ENCODE results near the gene WDR19.

Gene WDR19

GRCh38 chr4:39231660-39232059 lies 49.3 kb downstream of the WDR19 start:
- H3K4me3 ChIP-seq (ENCODE audit: low read length): no peak overlapping the region
- TF ChIP-seq, protein P1, sequence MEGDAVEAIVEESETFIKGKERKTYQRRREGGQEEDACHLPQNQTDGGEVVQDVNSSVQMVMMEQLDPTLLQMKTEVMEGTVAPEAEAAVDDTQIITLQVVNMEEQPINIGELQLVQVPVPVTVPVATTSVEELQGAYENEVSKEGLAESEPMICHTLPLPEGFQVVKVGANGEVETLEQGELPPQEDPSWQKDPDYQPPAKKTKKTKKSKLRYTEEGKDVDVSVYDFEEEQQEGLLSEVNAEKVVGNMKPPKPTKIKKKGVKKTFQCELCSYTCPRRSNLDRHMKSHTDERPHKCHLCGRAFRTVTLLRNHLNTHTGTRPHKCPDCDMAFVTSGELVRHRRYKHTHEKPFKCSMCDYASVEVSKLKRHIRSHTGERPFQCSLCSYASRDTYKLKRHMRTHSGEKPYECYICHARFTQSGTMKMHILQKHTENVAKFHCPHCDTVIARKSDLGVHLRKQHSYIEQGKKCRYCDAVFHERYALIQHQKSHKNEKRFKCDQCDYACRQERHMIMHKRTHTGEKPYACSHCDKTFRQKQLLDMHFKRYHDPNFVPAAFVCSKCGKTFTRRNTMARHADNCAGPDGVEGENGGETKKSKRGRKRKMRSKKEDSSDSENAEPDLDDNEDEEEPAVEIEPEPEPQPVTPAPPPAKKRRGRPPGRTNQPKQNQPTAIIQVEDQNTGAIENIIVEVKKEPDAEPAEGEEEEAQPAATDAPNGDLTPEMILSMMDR (IDR thresholded peaks at IDR 0.05; ENCODE audit: insufficient read depth, low read depth, low read length, missing control alignments): no peak
- DNase-seq (ENCODE audit: low read depth): no peak

GRCh38 chr4:39232100-39232499 lies 49.8 kb downstream of the WDR19 start:
- no peak for DNase-seq (ENCODE audit: low read depth)
- TF ChIP-seq, protein P1 (IDR thresholded peaks at IDR 0.05; ENCODE audit: insufficient read depth, low read depth, low read length, missing control alignments): no peak
- H3K4me3 ChIP-seq (ENCODE audit: low read length): no peak overlapping the region

DNA sequence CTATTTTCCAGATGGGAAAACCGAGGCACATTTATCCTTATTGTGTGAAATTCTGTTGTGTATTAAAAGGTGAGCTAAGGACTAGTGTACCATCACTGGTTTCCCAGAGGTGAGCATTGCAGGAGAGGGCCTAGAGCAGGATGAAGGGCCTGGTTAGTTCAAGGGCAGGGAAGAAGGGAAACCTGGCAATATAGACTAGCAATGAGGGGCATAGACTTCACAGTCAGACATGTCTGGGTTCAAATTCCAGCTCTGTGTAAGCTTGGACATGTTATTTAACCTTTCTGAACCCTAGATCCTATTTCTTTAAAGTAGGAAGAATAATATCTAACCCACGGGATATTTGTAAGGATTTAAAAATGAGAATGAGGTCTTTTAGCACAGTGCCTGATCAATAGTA lies 50.8 kb downstream of the WDR19 start:
- no peak for DNase-seq (ENCODE audit: low read depth)
- H3K4me3 ChIP-seq (ENCODE audit: low read length): no peak overlapping the region
- TF ChIP-seq, protein P1 (IDR thresholded peaks at IDR 0.05; ENCODE audit: insufficient read depth, low read depth, low read length, missing control alignments): no peak

DNA sequence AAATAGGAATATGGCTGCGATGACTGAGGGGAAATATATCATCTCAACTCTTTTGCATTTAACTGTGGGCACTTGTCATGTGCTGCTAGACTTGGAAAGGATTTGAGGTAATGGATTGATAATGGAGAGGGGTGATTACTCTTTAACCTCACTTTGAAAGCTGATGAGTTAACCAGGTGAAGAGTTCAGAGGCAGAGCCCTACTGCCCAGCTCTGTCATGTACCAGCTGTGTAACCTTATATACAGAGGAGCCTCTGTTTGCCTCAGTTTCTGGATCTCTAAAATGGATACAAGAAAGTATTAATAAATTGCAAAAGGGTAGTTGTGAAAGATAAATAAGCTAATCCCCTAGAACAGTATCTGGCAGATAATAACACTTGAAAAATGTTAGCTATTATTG lies 51.5 kb downstream of the WDR19 start:
- DNase-seq (ENCODE audit: low read depth): no peak
- H3K4me3 ChIP-seq (ENCODE audit: low read length): no peak overlapping the region
- TF ChIP-seq, protein P1 (IDR thresholded peaks at IDR 0.05; ENCODE audit: insufficient read depth, low read depth, low read length, missing control alignments): no peak

- DNase-seq (ENCODE audit: low read depth): no peak
- H3K4me3 ChIP-seq (ENCODE audit: low read length): no peak overlapping the region
- TF ChIP-seq, protein P1 (IDR thresholded peaks at IDR 0.05; ENCODE audit: insufficient read depth, low read depth, low read length, missing control alignments): no peak
Observed at GRCh38 chr4:39235021-39235420, 52.7 kb downstream of the WDR19 start.

GRCh38 chr4:39235696-39236095 lies 53.4 kb downstream of the WDR19 start:
- no peak overlapping the region for H3K4me3 ChIP-seq (ENCODE audit: low read length)
- TF ChIP-seq, protein P1 (IDR thresholded peaks at IDR 0.05; ENCODE audit: insufficient read depth, low read depth, low read length, missing control alignments): no peak
- DNase-seq (ENCODE audit: low read depth): no peak

GRCh38 chr4:39237179-39237578 lies 54.9 kb downstream of the WDR19 start:
- DNase-seq (ENCODE audit: low read depth): no peak
- TF ChIP-seq, protein P1 (IDR thresholded peaks at IDR 0.05; ENCODE audit: insufficient read depth, low read depth, low read length, missing control alignments): no peak
- no peak overlapping the region for H3K4me3 ChIP-seq (ENCODE audit: low read length)
